HepG2 (cell line): Measurements from ENCODE around the gene SSNA1. TPM values are rescaled to one million over a fixed set of nuclear protein-coding genes. Genes with fewer than 3 reads are reported as not detected.

Experiments
- CENPX ChIP-seq: sonication (generic); formaldehyde crosslinking; IDR thresholded peaks from 2 replicates; pipeline ENCODE4 v1.9.0; 2021; ENCODE audit warnings: mild to moderate bottlenecking, missing genetic modification reagents, moderate library complexity
- CSRNP2 ChIP-seq: sonication (generic); formaldehyde crosslinking; conservative IDR thresholded peaks from 2 replicates; pipeline ENCODE4 v1.8.0; 2022; ENCODE audit warnings: low read depth, missing genetic modification reagents
- FOXK2 ChIP-seq: fragments of 450-650 bp; IDR thresholded peaks from 2 replicates; pipeline ENCODE4 v1.6.1; 2016
- FOXM1 ChIP-seq: sonication (generic); formaldehyde crosslinking; IDR thresholded peaks from 2 replicates; pipeline ENCODE4 v1.5.0; 2020; ENCODE audit warnings: missing genetic modification reagents
- GPN1 ChIP-seq: sonication (generic); formaldehyde crosslinking; IDR thresholded peaks from 2 replicates; pipeline ENCODE4 v1.5.1; 2020; ENCODE audit warnings: missing genetic modification reagents, borderline replicate concordance
- HMG20A ChIP-seq: IDR thresholded peaks from 2 replicates; pipeline ENCODE4 v1.6.1; 2016; ENCODE audit warnings: borderline replicate concordance
- NBN ChIP-seq: fragments of 450-650 bp; conservative IDR thresholded peaks from 2 replicates; pipeline ENCODE4 v1.6.1; 2017
- NCOR1 ChIP-seq: fragments of 200-600 bp; sonication (generic); IDR thresholded peaks from 2 replicates; pipeline ENCODE4 v1.7.0; 2017; ENCODE audit warnings: antibody characterized with exemption, low read length, borderline replicate concordance
- NFATC3 ChIP-seq: sonication (generic); formaldehyde crosslinking; IDR thresholded peaks from 2 replicates; pipeline ENCODE4 v1.5.1; 2020; ENCODE audit warnings: mild to moderate bottlenecking, missing genetic modification reagents
- RERE ChIP-seq: IDR thresholded peaks from 2 replicates; pipeline ENCODE4 v1.6.1; 2016; ENCODE audit warnings: low read depth, missing genetic modification reagents, missing compliant biosample characterization
- RFXAP ChIP-seq: sonication (generic); formaldehyde crosslinking; IDR thresholded peaks from 2 replicates; pipeline ENCODE4 v1.4.0; 2020; ENCODE audit warnings: missing genetic modification reagents, borderline replicate concordance
- TCF7 ChIP-seq: sonication (generic); IDR thresholded peaks from 2 replicates; pipeline ENCODE4 v1.6.1; 2016; ENCODE audit warnings: antibody characterized with exemption, low read depth
- TFAP4 ChIP-seq: sonication (generic); IDR thresholded peaks from 2 replicates; pipeline ENCODE4 v1.6.1; 2016; ENCODE audit warnings: low read depth, borderline replicate concordance
- XRCC5 ChIP-seq: fragments of 200-400 bp; formaldehyde crosslinking; optimal IDR thresholded peaks from 2 replicates; pipeline ENCODE3; 2017; ENCODE audit warnings: mild to moderate bottlenecking, low read length
- ZFP91 ChIP-seq: sonication (generic); formaldehyde crosslinking; IDR thresholded peaks from 2 replicates; pipeline ENCODE4 v1.9.0; 2022; ENCODE audit warnings: missing genetic modification reagents, mild to moderate bottlenecking, borderline replicate concordance
- ZMAT3 ChIP-seq: sonication (generic); formaldehyde crosslinking; conservative IDR thresholded peaks from 2 replicates; pipeline ENCODE4 v1.7.0; 2021; ENCODE audit warnings: missing genetic modification reagents
- ZNF547 ChIP-seq: sonication (generic); formaldehyde crosslinking; IDR thresholded peaks from 2 replicates; pipeline ENCODE4 v1.5.1; 2020; ENCODE audit warnings: mild to moderate bottlenecking, missing genetic modification reagents
- ZNF639 ChIP-seq: conservative IDR thresholded peaks from 2 replicates; pipeline ENCODE4 v1.6.1; 2018; ENCODE audit warnings: missing genetic modification reagents
- ZNF761 ChIP-seq: sonication (generic); formaldehyde crosslinking; conservative IDR thresholded peaks from 2 replicates; pipeline ENCODE4 v1.4.0; 2020; ENCODE audit warnings: mild to moderate bottlenecking, missing genetic modification reagents
- polyA plus RNA-seq, 8 experiments: library from polyadenylated mRNA; depleted of rRNA in 3 of 8; stranded (reverse) in 7 of 8; unstranded in 1 of 8; fragments of >200 nt; fragmentation: Illumina TruSeq in 4 of 8; extraction: Trizol in 4 of 8; gene quantifications; 2 replicates each; pipeline versions ENCODE4 v1.2.1 to v1.2.3, GENCODE V29; 2011 to 2016; ENCODE audit warnings: low read depth in 4 of 8, missing spikeins in 1 of 8, mixed read lengths in 1 of 8; ENCODE audit not compliant: insufficient read depth in 1 of 8
- total RNA-seq, 5 experiments: library from RNA; depleted of rRNA; stranded (reverse); fragments of >200 nt; fragmentation: Illumina TruSeq; extraction: Trizol; gene quantifications; 2 replicates each; pipeline ENCODE4 v1.2.3, GENCODE V29; 2016; ENCODE audit warnings: low read depth in 1 of 5

The SSNA1 gene
- total and polyA plus RNA-seq, 2 of the 13 experiments (the other 11 are each of a cell fraction or from before 2014, with no cell fraction given), result 35.9 to 49.4 TPM

- TF ChIP-seq CSRNP2 (CRISPR knock-in tag), result no peak
- TF ChIP-seq NBN, result no peak
- TF ChIP-seq RERE (CRISPR knock-in tag), result no peak
- TF ChIP-seq GPN1, result no peak
- TF ChIP-seq TCF7, result no peak
- 0 out of 2 replicates have a peak, but pooled peaks have one; percentile 30 for TF ChIP-seq ZNF761 (CRISPR knock-in tag)
- no peak for TF ChIP-seq HMG20A (CRISPR knock-in tag)
- TF ChIP-seq TFAP4, result peak; percentile 69; the same call in 1 of the 2 replicates
- TF ChIP-seq ZNF639, result peak; percentile 94
- TF ChIP-seq XRCC5, result peak; percentile 84
- TF ChIP-seq NCOR1, result peak; percentile 71; the same call in 1 of the 2 replicates
- peak; percentile 79 for TF ChIP-seq RFXAP (CRISPR knock-in tag)
- no peak for TF ChIP-seq FOXK2
- no peak for TF ChIP-seq CENPX
- TF ChIP-seq ZNF547, result peak; percentile 81
- no peak for TF ChIP-seq FOXM1 (CRISPR knock-in tag)
- TF ChIP-seq ZMAT3 (CRISPR knock-in tag), result peak; percentile 95
- TF ChIP-seq ZFP91, result peak; percentile 76
- TF ChIP-seq NFATC3, result no peak
Measured at GRCh38 chr9:137200311-137201204, 12.1 kb downstream of the SSNA1 start, which contains the start of gene TPRN (continued).
